Pancreas (tissue), 10 donors: ENCODE data around the gene BZW1. TPM values are rescaled to one million over a fixed set of nuclear protein-coding genes. Genes with fewer than 3 reads are reported as not detected.

Experiments used
- ATAC-seq, 4 donors: fragments of 200-7000 bp; cut with Tn5 transposase; one replicate each; pipeline versions ENCODE4 v1.8.0 to v1.9.1; 2020; ENCODE audit warnings: mild to moderate bottlenecking in 4 of 4, moderate library complexity in 4 of 4
- DNase-seq, 6 donors: peaks; one replicate each; pipeline ENCODE4 v3.0.0-alpha.2; 2020
- FAIRE-seq: peaks from 2 replicates; lab custom pipeline; 2012; peaks lifted over from hg19 to GRCh38; lab: Jason Lieb, UNC
- H3K27ac ChIP-seq, 4 donors: fragments of 200-600 bp; sonication (generic); 1 replicate in 3 of 4; 2 replicates in 1 of 4; pipeline versions ENCODE4 v1.5.0 to v1.8.0; 2020
- H3K27me3 ChIP-seq, 4 donors: fragments of 200-600 bp; one replicate each; pipeline ENCODE4 v1.8.0; 2021
- H3K36me3 ChIP-seq, 3 donors: fragments of 200-600 bp; sonication (generic) in 1 of 3; one replicate each; pipeline versions ENCODE4 v1.5.0 to v1.8.0; 2020 to 2021
- H3K4me1 ChIP-seq, 3 donors: fragments of 200-600 bp; one replicate each; pipeline ENCODE4 v1.8.0; 2021
- H3K4me3 ChIP-seq, 4 donors: fragments of 200-600 bp; sonication (generic) in 2 of 4; one replicate each; pipeline versions ENCODE4 v1.5.0 to v1.8.0; 2020 to 2021
- H3K9me3 ChIP-seq, 4 donors: fragments of 200-600 bp; one replicate each; pipeline ENCODE4 v1.8.0; 2021
- CTCF ChIP-seq, 4 donors: fragments of 200-600 bp; sonication (generic) in 3 of 4; IDR thresholded peaks; one replicate each; pipeline versions ENCODE4 v1.5.0 to v1.8.0; 2021; ENCODE audit warnings: antibody characterized with exemption in 4 of 4
- WGBS, 2 donors: extraction: QIAGEN DNeasy Blood & Tissue Kit; methylation state at CpG; one replicate each; pipeline ENCODE4 v1.1.7; 2013; 5-methylcytosine and 5-hydroxymethylcytosine counted together
- intact Hi-C, 3 donors: fragments of 100-400 bp; cut with DNase I; formaldehyde crosslinking; loops; one replicate each; pipeline versions ENCODE4 v1.11.1 to v1.14.2; 2022
- polyA plus RNA-seq, 2 donors: library from polyadenylated mRNA; stranded (reverse); fragments of 200-250 nt; gene quantifications; one replicate each; pipeline ENCODE4 v1.2.3, GENCODE V29; 2013
- total RNA-seq, 6 donors: library from RNA; stranded (reverse); fragmentation: NEBNext Ultra II Directional in 4 of 6; extraction: Animal tissue kit (Norgen Biotek cat#: 25700) in 4 of 6; gene quantifications; one replicate each; pipeline versions ENCODE4 v1.2.1 to v1.2.4, GENCODE V29; 2021 to 2023
- donor health status: healthy with polysubstance abuse.
- donor health status: DM: no; HTN: no; CAD: no; lungs with moderate emphysema.
- donor health status: DM: no; HTN: no; CAD: no.
- donor health status: control.
- donor health status: control.
- donor health status: Bipolar disorder and iron deficiency.
- donor health status: DM: yes; HTN: yes; CAD: no.
- donor health status: DM: no; HTN: no; CAD: no.
- donor health status: DM: no; HTN: no; CAD: no.
- donor health status: DM: yes; HTN: yes; CAD: no.

The BZW1 gene
- total and polyA plus RNA-seq, 8 donors: 9.7 to 85.7 (median 50.4) TPM

GRCh38 chr2:200809506-200810251 is 2.0 kb upstream of the BZW1 start:
- Histone ChIP-seq H3K27me3 (no peaks in the 10 kb centered on the region), H3K4me1 (peaks cover 10 to 22% (median 19%) of the 10 kb centered on the region in 3 donors), H3K36me3 (peaks cover 0 to 9% (median 0%) of the 10 kb centered on the region in 3 donors), H3K9me3 (no peaks in the 10 kb centered on the region), H3K27ac (peak overlapping the region; percentile 96 to 99 (median 98)), H3K4me3 (no peak overlapping the region)
- no peak for DNase-seq
- no peak for FAIRE-seq
- no peak for ATAC-seq
- intact Hi-C loops: loop anchor here in 1 of 3 donors (5.0 kb wide), 1 partner anchor 97 kb away; no protein-coding TSS in a partner anchor
- no peak for TF ChIP-seq CTCF (IDR thresholded peaks at IDR 0.05)
- WGBS, 2 donors: 55 to 56% methylated on average over 7 of the region's 7 CpGs

DNA sequence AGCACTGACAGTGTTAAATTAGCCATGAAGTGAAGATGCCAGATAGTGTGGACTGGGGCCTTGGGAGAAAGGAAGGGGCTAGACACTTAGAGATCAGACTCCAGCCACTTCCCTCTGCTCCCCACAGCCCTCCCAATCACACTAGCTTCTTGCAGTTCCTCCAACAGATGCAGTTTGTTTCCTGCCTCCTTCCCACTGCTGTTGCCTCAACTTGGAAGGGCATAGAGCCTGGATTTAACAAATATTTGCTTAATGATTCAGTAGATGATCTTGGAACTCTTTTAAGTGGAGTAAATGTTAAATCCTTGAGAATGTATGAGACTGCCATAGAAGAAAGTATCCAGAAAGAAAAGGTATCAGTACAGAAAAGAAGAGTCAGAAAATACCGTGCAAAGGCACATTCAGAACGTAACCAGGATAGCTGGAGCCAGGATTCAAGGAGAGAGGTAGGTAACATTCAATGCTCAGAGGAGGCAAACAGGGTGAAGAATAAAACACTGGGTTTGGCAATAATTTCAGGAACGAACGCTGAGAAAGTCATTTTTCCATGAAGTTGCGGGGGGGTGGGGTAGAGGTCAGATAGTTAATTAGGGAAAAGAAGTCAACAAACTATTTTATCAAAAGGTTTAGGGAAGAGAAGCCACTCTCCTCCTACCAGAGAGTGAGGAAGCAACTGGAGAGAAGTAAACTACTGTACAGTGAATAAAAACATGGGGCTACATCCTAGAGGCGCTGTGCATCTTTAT is 1.3 kb upstream of the BZW1 start:
- 11 to 13% methylated on average over 6 of the region's 6 CpGs for WGBS, 2 donors
- intact Hi-C loops: loop anchor here in 1 of 3 donors (5.0 kb wide), 1 partner anchor 98 kb away; no protein-coding TSS in a partner anchor
- Histone ChIP-seq H3K9me3 (no peaks in the 10 kb centered on the region), H3K27ac (peak overlapping the region; percentile 96 to 99 (median 98)), H3K4me1 (peaks cover 10 to 22% (median 19%) of the 10 kb centered on the region in 3 donors), H3K4me3 (peak overlapping the region in 3 of 4 donors; percentile 65 to 98 (median 98)), H3K27me3 (no peaks in the 10 kb centered on the region), H3K36me3 (peaks cover 0 to 16% (median 0%) of the 10 kb centered on the region in 3 donors)
- ATAC-seq (peak; percentile 13 to 31 (median 18)), DNase-seq (peak in 3 of 6 donors; percentile 27 to 43 (median 40)), FAIRE-seq (no peak)
- no peak for TF ChIP-seq CTCF (IDR thresholded peaks at IDR 0.05)

GRCh38 chr2:200810998-200811332 is 745 bp upstream of the BZW1 start:
- no peak for DNase-seq
- FAIRE-seq: no peak
- Histone ChIP-seq H3K27me3 (no peaks in the 10 kb centered on the region), H3K36me3 (peaks cover 0 to 21% (median 0%) of the 10 kb centered on the region in 3 donors), H3K9me3 (no peaks in the 10 kb centered on the region), H3K4me3 (peak overlapping the region; percentile 12 to 98 (median 82)), H3K27ac (peak overlapping the region; percentile 96 to 99 (median 98)), H3K4me1 (peaks cover 10 to 22% (median 19%) of the 10 kb centered on the region in 3 donors)
- peak in 1 of 4 donors; percentile 2 for ATAC-seq
- intact Hi-C loops: loop anchor here in 1 of 3 donors (5.0 kb wide), 1 partner anchor 99 kb away; no protein-coding TSS in a partner anchor
- no peak for TF ChIP-seq CTCF (IDR thresholded peaks at IDR 0.05)
- WGBS, 2 donors: 2% methylated on average over 11 of the region's 11 CpGs

GRCh38 chr2:200812122-200813022 is 662 bp downstream of the BZW1 start:
- intact Hi-C loops: loop anchor here in 1 of 3 donors (5.0 kb wide), 1 partner anchor 100 kb away; no protein-coding TSS in a partner anchor

More at GRCh38 chr2:200812122-200813022, 662 bp downstream of the BZW1 start:
- Histone ChIP-seq H3K27me3 (no peaks in the 10 kb centered on the region), H3K4me1 (peaks cover 10 to 22% (median 19%) of the 10 kb centered on the region in 3 donors), H3K4me3 (peak overlapping the region; percentile 65 to 99 (median 98)), H3K9me3 (no peaks in the 10 kb centered on the region), H3K27ac (peak overlapping the region; percentile 96 to 99 (median 98)), H3K36me3 (peaks cover 0 to 35% (median 0%) of the 10 kb centered on the region in 3 donors)
- no peak for FAIRE-seq
- peak; percentile 66 to 77 (median 73) for ATAC-seq
- WGBS, 2 donors: 1% methylated on average over 58 to 70 of the region's 70 CpGs
- DNase-seq: peak; percentile 66 to 89 (median 82)
- TF ChIP-seq CTCF (IDR thresholded peaks at IDR 0.05): peak in 3 of 4 donors; percentile 28 to 43 (median 32)
